Measurements from ENCODE around the gene MYO1C. TPM values are rescaled to one million over a fixed set of nuclear protein-coding genes. Genes with fewer than 3 reads are reported as not detected.
"Not testable (repeated sequence)": the region's sequence is repeated elsewhere in the genome, so short reads cannot be mapped to it uniquely, and the experiment has no call there.

The MYO1C gene
- polyA plus RNA-seq, 1 donor: 56.1 TPM

DNA sequence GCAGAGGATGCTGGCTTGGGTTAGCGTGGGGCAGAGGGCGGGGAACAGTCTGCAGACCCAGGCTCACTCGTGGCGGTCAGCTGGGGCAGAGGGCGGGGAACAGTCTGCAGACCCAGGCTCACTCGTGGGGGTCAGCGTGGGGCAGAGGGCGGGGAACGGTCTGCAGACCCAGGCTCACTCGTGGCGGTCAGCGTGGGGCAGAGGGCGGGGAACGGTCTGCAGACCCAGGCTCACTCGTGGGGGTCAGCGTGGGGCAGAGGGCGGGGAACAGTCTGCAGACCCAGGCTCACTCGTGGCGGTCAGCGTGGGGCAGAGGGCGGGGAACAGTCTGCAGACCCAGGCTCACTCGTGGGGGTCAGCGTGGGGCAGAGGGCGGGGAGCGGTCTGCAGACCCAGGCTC lies 16.2 kb upstream of the MYO1C start:
- Histone ChIP-seq H3K4me1 (ENCODE audit: control insufficient read depth, insufficient read depth, low read length) (peaks cover 12% of the 10 kb centered on the region), H3K27ac (ENCODE audit: low read length) (peak overlapping the region; percentile 19), H3K36me3 (ENCODE audit: control insufficient read depth, insufficient read depth, low read length) (peaks cover 35% of the 10 kb centered on the region)
- not testable (repeated sequence) for H3K27me3 ChIP-seq (ENCODE audit: control insufficient read depth, insufficient read depth, low read length); H3K9me3 ChIP-seq (ENCODE audit: control insufficient read depth, low read depth, low read length); DNase-seq; H3K4me3 ChIP-seq (ENCODE audit: low read length)
- WGBS (ENCODE audit: insufficient coverage, low lambda C conversion rate): no CpG with 5 or more reads among the region's 25 CpGs

DNA sequence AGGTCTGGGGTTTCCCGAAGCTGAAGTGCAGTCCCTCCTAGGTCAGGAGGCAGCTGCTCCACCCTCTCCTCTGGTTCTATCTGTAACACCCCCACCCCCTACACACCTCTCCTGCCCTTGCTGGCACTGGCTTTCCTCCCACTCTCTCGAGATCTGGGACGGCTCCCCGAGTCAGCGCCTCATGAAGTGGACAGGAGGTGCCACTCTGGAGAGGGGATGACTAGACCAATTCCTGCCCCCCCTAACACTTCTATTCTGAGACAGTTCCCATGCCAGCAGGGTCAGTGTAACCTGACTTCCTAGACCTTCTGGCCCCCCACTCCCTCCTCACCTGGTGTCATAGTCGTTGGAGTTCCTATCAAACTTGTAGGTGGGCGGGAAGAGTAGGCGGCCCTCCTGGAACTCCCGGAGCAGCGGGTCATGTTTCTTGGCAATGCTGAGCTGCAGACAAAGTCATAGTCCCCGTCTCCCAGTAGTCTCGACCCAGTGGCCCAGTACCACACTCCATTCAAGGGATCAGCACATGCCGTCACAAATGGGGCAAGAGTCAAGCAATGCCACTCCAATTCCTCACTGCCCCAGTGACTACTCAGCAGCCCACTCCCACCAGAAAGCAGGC lies 14.3 kb upstream of the MYO1C start:
- H3K4me3 ChIP-seq (ENCODE audit: low read length): no peak overlapping the region
- peaks cover 12% of the 10 kb centered on the region for H3K4me1 ChIP-seq (ENCODE audit: control insufficient read depth, insufficient read depth, low read length)
- peaks cover 20% of the 10 kb centered on the region for H3K36me3 ChIP-seq (ENCODE audit: control insufficient read depth, insufficient read depth, low read length)
- no CpG with 5 or more reads among the region's 13 CpGs for WGBS (ENCODE audit: insufficient coverage, low lambda C conversion rate)
- no peak overlapping the region for H3K27ac ChIP-seq (ENCODE audit: low read length)
- H3K9me3 ChIP-seq (ENCODE audit: control insufficient read depth, low read depth, low read length): no peaks in the 10 kb centered on the region
- DNase-seq: no peak
- H3K27me3 ChIP-seq (ENCODE audit: control insufficient read depth, insufficient read depth, low read length): no peaks in the 10 kb centered on the region

DNA sequence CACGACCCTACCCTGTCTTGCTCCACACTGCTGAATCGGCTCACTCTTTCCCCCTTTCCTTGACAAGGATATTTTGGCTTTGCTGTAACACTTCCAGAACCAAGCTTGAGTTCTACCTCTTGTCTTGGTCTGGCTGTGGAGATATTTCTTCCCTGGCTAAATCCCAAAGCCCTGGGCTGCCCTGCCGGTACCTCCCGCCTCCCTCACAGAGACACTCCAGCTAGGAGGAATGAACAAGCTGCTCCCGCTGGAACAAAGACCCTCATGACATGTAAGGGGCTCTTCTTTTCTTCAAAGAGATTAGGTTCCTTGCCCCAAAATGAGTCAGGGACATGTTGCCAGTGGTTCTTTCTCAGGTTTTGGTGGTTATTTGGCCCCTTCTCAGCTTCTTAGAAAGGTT lies 13.1 kb upstream of the MYO1C start:
- no CpG with 5 or more reads among the region's 5 CpGs for WGBS (ENCODE audit: insufficient coverage, low lambda C conversion rate)

DNA sequence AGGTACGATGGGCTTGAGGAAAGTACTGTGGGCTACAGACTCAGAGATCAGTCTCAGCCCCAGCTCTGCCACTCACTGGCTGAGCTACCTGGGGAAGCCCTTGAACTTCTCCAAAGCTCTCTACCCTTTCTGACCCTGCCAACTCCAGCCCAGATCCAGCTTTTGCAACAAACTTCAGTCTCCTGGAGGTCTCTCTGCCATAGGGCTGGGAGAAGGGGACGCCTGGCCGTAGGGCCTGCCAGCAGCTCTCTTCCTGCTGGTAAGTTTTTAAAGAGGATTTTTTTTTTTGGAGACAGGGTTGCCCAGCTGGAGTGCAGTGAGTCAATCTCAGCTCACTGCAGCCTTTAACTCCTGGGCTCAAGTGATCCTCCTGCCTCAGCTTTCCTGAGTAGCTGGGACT lies 12.4 kb upstream of the MYO1C start:
- WGBS (ENCODE audit: insufficient coverage, low lambda C conversion rate): no CpG with 5 or more reads among the region's 3 CpGs
- no peak overlapping the region for H3K4me3 ChIP-seq (ENCODE audit: low read length)
- H3K4me1 ChIP-seq (ENCODE audit: control insufficient read depth, insufficient read depth, low read length): peaks cover 11% of the 10 kb centered on the region
- H3K36me3 ChIP-seq (ENCODE audit: control insufficient read depth, insufficient read depth, low read length): peaks cover 16% of the 10 kb centered on the region
- no peak for DNase-seq
- H3K27me3 ChIP-seq (ENCODE audit: control insufficient read depth, insufficient read depth, low read length): no peaks in the 10 kb centered on the region
- H3K27ac ChIP-seq (ENCODE audit: low read length): no peak overlapping the region
- H3K9me3 ChIP-seq (ENCODE audit: control insufficient read depth, low read depth, low read length): no peaks in the 10 kb centered on the region

More for the DNA sequence above, 13.1 kb upstream of the MYO1C start:
- Histone ChIP-seq H3K9me3 (ENCODE audit: control insufficient read depth, low read depth, low read length) (no peaks in the 10 kb centered on the region), H3K4me1 (ENCODE audit: control insufficient read depth, insufficient read depth, low read length) (peaks cover 12% of the 10 kb centered on the region), H3K36me3 (ENCODE audit: control insufficient read depth, insufficient read depth, low read length) (peaks cover 16% of the 10 kb centered on the region), H3K4me3 (ENCODE audit: low read length) (no peak overlapping the region), H3K27me3 (ENCODE audit: control insufficient read depth, insufficient read depth, low read length) (no peaks in the 10 kb centered on the region), H3K27ac (ENCODE audit: low read length) (no peak overlapping the region)
- DNase-seq: no peak

DNA sequence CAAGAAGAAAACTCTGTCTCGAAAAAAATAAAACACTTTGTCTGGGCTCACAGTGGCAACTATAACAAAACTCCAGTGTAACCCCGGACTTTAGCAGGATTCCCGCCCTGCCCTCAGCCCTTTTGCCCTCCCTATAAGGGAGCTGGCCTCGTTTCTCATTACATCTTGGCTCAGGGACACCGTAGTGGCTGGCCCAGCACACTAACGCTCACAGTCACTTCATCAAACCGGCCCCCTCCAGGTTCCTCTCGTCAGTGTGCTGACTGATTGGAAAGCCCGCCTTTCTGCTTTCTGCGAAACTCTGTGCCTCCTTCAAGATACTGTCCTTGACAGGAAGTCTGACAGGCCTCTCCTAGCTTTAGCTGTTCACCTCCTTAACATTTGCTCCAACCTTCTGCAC lies 11.2 kb upstream of the MYO1C start:
- Histone ChIP-seq H3K4me1 (ENCODE audit: control insufficient read depth, insufficient read depth, low read length) (no peaks in the 10 kb centered on the region), H3K27me3 (ENCODE audit: control insufficient read depth, insufficient read depth, low read length) (no peaks in the 10 kb centered on the region), H3K9me3 (ENCODE audit: control insufficient read depth, low read depth, low read length) (no peaks in the 10 kb centered on the region), H3K4me3 (ENCODE audit: low read length) (no peak overlapping the region), H3K36me3 (ENCODE audit: control insufficient read depth, insufficient read depth, low read length) (peaks cover 18% of the 10 kb centered on the region), H3K27ac (ENCODE audit: low read length) (no peak overlapping the region)
- WGBS (ENCODE audit: insufficient coverage, low lambda C conversion rate): 53% methylated on average over 3 of the region's 10 CpGs
- DNase-seq: no peak

DNA sequence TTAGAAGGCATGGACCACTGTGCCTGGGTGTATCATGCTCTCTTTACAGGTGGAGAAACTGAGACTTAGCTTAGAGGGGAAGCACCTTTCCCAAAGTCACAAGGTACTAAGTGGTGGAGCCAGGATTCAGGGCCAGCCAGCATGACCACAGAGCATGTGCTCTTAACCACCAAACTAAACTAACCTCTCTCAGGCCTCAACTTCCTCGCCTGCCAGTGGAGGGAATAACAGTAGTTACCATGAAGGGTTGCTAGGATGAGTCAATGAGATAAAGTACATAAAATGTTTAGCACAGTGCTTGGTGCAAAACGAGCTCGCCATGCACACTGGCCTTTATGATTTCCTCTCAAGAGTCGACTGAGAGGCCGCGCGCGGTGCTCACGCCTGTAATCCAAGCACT lies 6.4 kb upstream of the MYO1C start:
- Histone ChIP-seq H3K27ac (ENCODE audit: low read length) (no peak overlapping the region), H3K4me1 (ENCODE audit: control insufficient read depth, insufficient read depth, low read length) (no peaks in the 10 kb centered on the region), H3K36me3 (ENCODE audit: control insufficient read depth, insufficient read depth, low read length) (peaks cover 27% of the 10 kb centered on the region), H3K27me3 (ENCODE audit: control insufficient read depth, insufficient read depth, low read length) (no peaks in the 10 kb centered on the region), H3K9me3 (ENCODE audit: control insufficient read depth, low read depth, low read length) (no peaks in the 10 kb centered on the region), H3K4me3 (ENCODE audit: low read length) (no peak overlapping the region)
- WGBS (ENCODE audit: insufficient coverage, low lambda C conversion rate): no CpG with 5 or more reads among the region's 9 CpGs
- DNase-seq: no peak

DNA sequence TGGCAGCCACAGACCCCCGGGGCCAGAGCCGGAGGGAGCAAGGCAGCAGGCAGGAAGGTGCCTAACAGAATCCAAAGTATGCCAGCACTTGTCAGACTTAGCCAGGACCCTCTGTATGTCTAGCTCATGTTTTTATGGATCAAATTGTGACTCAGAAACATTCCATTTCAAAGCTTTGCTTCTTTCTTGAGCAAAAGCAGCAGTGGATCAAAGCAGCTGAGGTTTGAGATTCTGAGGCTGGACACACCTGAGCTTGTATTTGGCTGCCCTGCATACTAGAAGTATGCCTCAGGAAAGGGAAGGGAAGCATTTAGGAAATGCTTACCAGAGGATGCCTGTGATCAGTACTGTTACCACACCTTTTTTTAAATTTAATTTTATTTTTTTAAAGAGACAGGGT lies 5.7 kb upstream of the MYO1C start:
- Histone ChIP-seq H3K4me3 (ENCODE audit: low read length) (no peak overlapping the region), H3K27me3 (ENCODE audit: control insufficient read depth, insufficient read depth, low read length) (no peaks in the 10 kb centered on the region), H3K27ac (ENCODE audit: low read length) (no peak overlapping the region), H3K36me3 (ENCODE audit: control insufficient read depth, insufficient read depth, low read length) (peaks cover 27% of the 10 kb centered on the region), H3K4me1 (ENCODE audit: control insufficient read depth, insufficient read depth, low read length) (peaks cover under 1% of the 10 kb centered on the region), H3K9me3 (ENCODE audit: control insufficient read depth, low read depth, low read length) (no peaks in the 10 kb centered on the region)
- no peak for DNase-seq
- no CpG with 5 or more reads among the region's 2 CpGs for WGBS (ENCODE audit: insufficient coverage, low lambda C conversion rate)

DNA sequence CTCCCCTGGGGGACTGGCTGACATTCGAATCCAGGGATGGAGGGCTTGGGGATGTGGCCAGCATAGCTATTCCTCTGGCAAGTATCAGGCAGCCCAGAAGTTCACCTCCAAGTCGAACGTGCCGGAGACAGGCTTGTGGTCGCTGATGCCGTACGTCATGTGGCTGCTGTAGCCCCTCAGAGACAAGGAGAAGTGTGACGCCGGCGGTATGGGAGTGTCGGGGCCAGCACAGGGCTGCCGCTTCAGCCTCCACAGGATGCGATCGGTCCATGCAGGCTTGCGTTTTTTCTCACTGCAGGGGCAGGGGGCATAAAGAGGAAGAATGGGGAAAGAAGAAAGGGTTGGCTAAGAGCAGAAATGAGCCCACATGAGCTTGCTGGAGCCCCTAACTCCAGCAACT lies 5.3 kb upstream of the MYO1C start:
- no CpG with 5 or more reads among the region's 15 CpGs for WGBS (ENCODE audit: insufficient coverage, low lambda C conversion rate)

DNA sequence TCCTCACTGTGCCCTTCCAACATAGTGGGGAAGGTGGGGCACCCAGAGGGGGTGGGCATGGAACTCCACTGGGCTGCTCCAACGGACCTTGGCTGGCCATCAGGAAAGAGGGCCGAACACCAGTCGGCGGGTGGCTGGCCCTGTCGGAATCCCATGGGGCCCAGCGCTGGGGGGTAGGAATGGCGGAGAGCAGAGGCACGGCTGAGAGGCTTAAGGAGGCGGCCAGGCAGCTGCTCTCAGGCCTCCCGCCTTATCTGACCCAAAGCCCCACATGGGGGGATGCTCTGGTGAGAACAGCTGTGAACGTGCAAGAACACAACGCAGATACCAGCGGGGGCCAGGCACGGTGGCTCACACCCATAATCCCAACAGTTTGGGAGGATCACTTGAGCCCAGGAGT lies 4.4 kb upstream of the MYO1C start:
- Histone ChIP-seq H3K27ac (ENCODE audit: low read length) (no peak overlapping the region), H3K9me3 (ENCODE audit: control insufficient read depth, low read depth, low read length) (peaks cover 5% of the 10 kb centered on the region), H3K4me3 (ENCODE audit: low read length) (no peak overlapping the region), H3K4me1 (ENCODE audit: control insufficient read depth, insufficient read depth, low read length) (peaks cover 14% of the 10 kb centered on the region), H3K27me3 (ENCODE audit: control insufficient read depth, insufficient read depth, low read length) (peaks cover 11% of the 10 kb centered on the region), H3K36me3 (ENCODE audit: control insufficient read depth, insufficient read depth, low read length) (peaks cover 27% of the 10 kb centered on the region)
- no peak for DNase-seq
- no CpG with 5 or more reads among the region's 14 CpGs for WGBS (ENCODE audit: insufficient coverage, low lambda C conversion rate)

More for the DNA sequence above, 5.3 kb upstream of the MYO1C start:
- no peaks in the 10 kb centered on the region for H3K9me3 ChIP-seq (ENCODE audit: control insufficient read depth, low read depth, low read length)
- DNase-seq: no peak
- peaks cover 4% of the 10 kb centered on the region for H3K4me1 ChIP-seq (ENCODE audit: control insufficient read depth, insufficient read depth, low read length)
- no peak overlapping the region for H3K4me3 ChIP-seq (ENCODE audit: low read length)
- H3K27me3 ChIP-seq (ENCODE audit: control insufficient read depth, insufficient read depth, low read length): peaks cover under 1% of the 10 kb centered on the region
- peaks cover 27% of the 10 kb centered on the region for H3K36me3 ChIP-seq (ENCODE audit: control insufficient read depth, insufficient read depth, low read length)
- no peak overlapping the region for H3K27ac ChIP-seq (ENCODE audit: low read length)

DNA sequence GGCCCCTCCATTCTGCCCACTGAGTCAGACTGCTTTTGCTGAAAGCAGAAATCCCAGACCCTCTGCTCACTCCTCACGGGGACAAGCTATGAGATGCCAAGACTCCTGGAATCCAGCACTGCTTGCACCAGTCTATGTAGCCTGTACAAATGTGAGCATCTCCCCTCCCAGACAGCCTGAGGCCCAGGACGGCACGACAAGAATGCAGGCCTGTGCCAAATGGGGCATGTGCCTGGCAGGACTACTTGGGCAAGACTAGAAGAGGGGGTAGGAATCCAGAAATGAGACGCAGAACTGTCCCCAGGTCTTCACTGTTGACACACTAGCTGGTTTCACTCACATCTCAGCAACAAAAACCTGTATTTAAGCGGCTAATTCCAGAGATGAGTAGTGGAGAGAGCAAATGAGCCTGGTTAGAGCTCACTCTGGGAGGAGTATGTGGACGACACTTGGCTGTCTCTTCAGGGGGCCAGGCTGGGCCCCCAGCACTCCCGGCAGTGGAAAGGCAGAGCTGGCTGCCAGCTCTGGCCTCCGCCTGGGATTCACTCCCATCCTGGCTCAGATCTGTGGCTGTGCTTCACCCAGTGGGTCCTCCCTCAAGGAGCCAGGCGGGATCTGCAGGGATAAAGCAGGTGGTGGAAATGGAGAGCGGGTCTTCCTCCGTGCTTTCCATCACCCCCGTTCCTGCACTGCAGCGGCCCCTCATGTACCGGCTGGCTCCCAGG lies 2.9 kb upstream of the MYO1C start:
- H3K4me3 ChIP-seq (ENCODE audit: low read length): no peak overlapping the region
- peaks cover 12% of the 10 kb centered on the region for H3K27me3 ChIP-seq (ENCODE audit: control insufficient read depth, insufficient read depth, low read length)
- peaks cover 16% of the 10 kb centered on the region for H3K4me1 ChIP-seq (ENCODE audit: control insufficient read depth, insufficient read depth, low read length)
- DNase-seq: no peak
- H3K36me3 ChIP-seq (ENCODE audit: control insufficient read depth, insufficient read depth, low read length): peaks cover 27% of the 10 kb centered on the region
- H3K9me3 ChIP-seq (ENCODE audit: control insufficient read depth, low read depth, low read length): peaks cover 5% of the 10 kb centered on the region
- 82% methylated on average over 2 of the region's 14 CpGs for WGBS (ENCODE audit: insufficient coverage, low lambda C conversion rate)
- no peak overlapping the region for H3K27ac ChIP-seq (ENCODE audit: low read length)
